Thyroid gland (tissue), 4 donors: ENCODE results near the gene KLHL35. TPM values are rescaled to one million over a fixed set of nuclear protein-coding genes. Genes with fewer than 3 reads are reported as not detected.

Experiments
- DNase-seq, 2 donors: peaks; one replicate each; pipeline ENCODE4 v3.0.0-alpha.2; 2019
- H3K27ac ChIP-seq, 3 donors: fragments of 200-600 bp; sonication (generic); 1 replicate in 2 of 3; 2 replicates in 1 of 3; pipeline ENCODE4 v1.5.1; 2016 to 2019; ENCODE audit warnings: mild to moderate bottlenecking in 1 of 3, moderate library complexity in 1 of 3
- H3K27me3 ChIP-seq: fragments of 200-600 bp; sonication (generic); one replicate; pipeline ENCODE4 v1.5.1; 2019
- H3K36me3 ChIP-seq, 2 donors: fragments of 200-600 bp; sonication (generic); one replicate each; pipeline ENCODE4 v1.5.1; 2016 to 2019
- H3K4me1 ChIP-seq, 2 donors: fragments of 200-600 bp; sonication (generic); one replicate each; pipeline ENCODE4 v1.5.1; 2017 to 2019
- H3K4me3 ChIP-seq, 3 donors: fragments of 200-600 bp; sonication (generic); replicated peaks in 1 of 3; 1 replicate in 2 of 3; 2 replicates in 1 of 3; pipeline ENCODE4 v1.5.1; 2016; ENCODE audit warnings: mild to moderate bottlenecking in 1 of 3
- H3K9me3 ChIP-seq: fragments of 200-600 bp; sonication (generic); one replicate; pipeline ENCODE4 v1.5.1; 2017
- CTCF ChIP-seq, 6 experiments: fragments of 200-600 bp in 3 of 6; fragments of 450-650 bp in 3 of 6; sonication (generic) in 3 of 6; IDR thresholded peaks; one replicate each; pipeline ENCODE4 v1.5.1; 2016 to 2019; ENCODE audit warnings: antibody characterized with exemption in 6 of 6, mild to moderate bottlenecking in 2 of 6, inconsistent platforms in 1 of 6, moderate library complexity in 1 of 6
- POLR2A ChIP-seq, 2 donors: fragments of 450-650 bp; IDR thresholded peaks; one replicate each; pipeline ENCODE4 v1.6.1; 2017; ENCODE audit warnings: antibody characterized with exemption in 2 of 2, mild to moderate bottlenecking in 2 of 2, moderate library complexity in 1 of 2
- WGBS, 2 donors: methylation state at CpG; one replicate each; pipeline ENCODE4 v1.1.5; 2017; 5-methylcytosine and 5-hydroxymethylcytosine counted together
- intact Hi-C: fragments of 100-400 bp; cut with DNase I; formaldehyde crosslinking; loops from one replicate; pipeline ENCODE4 v1.15.1; 2023
- total RNA-seq, 4 donors: library from RNA; depleted of rRNA; stranded (reverse); fragments of >200 nt; gene quantifications; one replicate each; pipeline ENCODE4 v1.2.3, GENCODE V29; 2016

The KLHL35 gene
- total RNA-seq, 4 donors from 2014 or later = 1.1 to 3.6 (median 1.9) TPM

- H3K27ac ChIP-seq = no peak overlapping the region
- H3K36me3 ChIP-seq = no peaks in the 10 kb centered on the region
Observed at GRCh38 chr11:75472081-75472732, 39.2 kb upstream of the KLHL35 start.

GRCh38 chr11:75471176-75471973 lies 38.4 kb upstream of the KLHL35 start:
- no peaks in the 10 kb centered on the region for H3K27me3 ChIP-seq
- H3K36me3 ChIP-seq = no peaks in the 10 kb centered on the region
- H3K27ac ChIP-seq = no peak overlapping the region
- peaks cover 20 to 37% of the 10 kb centered on the region in 2 donors for H3K4me1 ChIP-seq
- peak; percentile 49 to 59 for DNase-seq
- H3K9me3 ChIP-seq = no peaks in the 10 kb centered on the region
- intact Hi-C loops = no loop called here
- TF ChIP-seq POLR2A (IDR thresholded peaks at IDR 0.05) = no peak
- TF ChIP-seq CTCF (IDR thresholded peaks at IDR 0.05) = no peak
- no peak overlapping the region for H3K4me3 ChIP-seq
- 58 to 60% methylated on average over 7 of the region's 7 CpGs for WGBS, 2 donors

More at GRCh38 chr11:75472081-75472732, 39.2 kb upstream of the KLHL35 start:
- intact Hi-C loops = no loop called here
- Histone ChIP-seq H3K4me3 (no peak overlapping the region), H3K27me3 (no peaks in the 10 kb centered on the region), H3K9me3 (no peaks in the 10 kb centered on the region), H3K4me1 (peaks cover 24 to 41% of the 10 kb centered on the region in 2 donors)
- no peak for DNase-seq
- TF ChIP-seq POLR2A (IDR thresholded peaks at IDR 0.05) (no peak), CTCF (IDR thresholded peaks at IDR 0.05) (no peak)
- WGBS, 2 donors = 89 to 98% methylated on average over 5 of the region's 5 CpGs

- Histone ChIP-seq H3K4me1 (peaks cover 23 to 37% of the 10 kb centered on the region in 2 donors), H3K9me3 (no peaks in the 10 kb centered on the region), H3K36me3 (no peaks in the 10 kb centered on the region), H3K27me3 (no peaks in the 10 kb centered on the region), H3K4me3 (no peak overlapping the region), H3K27ac (no peak overlapping the region)
- intact Hi-C loops = no loop called here
- TF ChIP-seq POLR2A (IDR thresholded peaks at IDR 0.05) (no peak), CTCF (IDR thresholded peaks at IDR 0.05) (no peak)
- 91% methylated on average over 7 of the region's 7 CpGs for WGBS, 2 donors
- no peak for DNase-seq
Observed at GRCh38 chr11:75470476-75471080, 37.6 kb upstream of the KLHL35 start.

GRCh38 chr11:75469785-75470405 lies 36.9 kb upstream of the KLHL35 start:
- no peak for DNase-seq
- TF ChIP-seq POLR2A (IDR thresholded peaks at IDR 0.05) = no peak
- no peak for TF ChIP-seq CTCF (IDR thresholded peaks at IDR 0.05)
- 80 to 84% methylated on average over 6 of the region's 6 CpGs for WGBS, 2 donors
- no peak overlapping the region for H3K4me3 ChIP-seq
- H3K36me3 ChIP-seq = no peaks in the 10 kb centered on the region
- H3K27ac ChIP-seq = no peak overlapping the region
- H3K27me3 ChIP-seq = no peaks in the 10 kb centered on the region
- peaks cover 23 to 33% of the 10 kb centered on the region in 2 donors for H3K4me1 ChIP-seq
- intact Hi-C loops = no loop called here
- no peaks in the 10 kb centered on the region for H3K9me3 ChIP-seq
